OCI-LY1 (cell line): ENCODE results near the gene CEP112.

Experiments
- CTCF ChIP-seq: fragments of 200-600 bp; sonication (generic), shearing (Covaris generic); IDR thresholded peaks from 2 replicates; pipeline ENCODE4 v1.5.1; 2017; ENCODE audit warnings: mild to moderate bottlenecking, antibody characterized with exemption, low read length, moderate library complexity, mixed read lengths
- EZH2 ChIP-seq: fragments of 200-600 bp; sonication (generic), shearing (Covaris generic); IDR thresholded peaks from 2 replicates; pipeline ENCODE4 v1.8.0; 2017; ENCODE audit warnings: borderline replicate concordance, mixed run types, mild to moderate bottlenecking, antibody characterized with exemption, low read length, moderate library complexity, mixed read lengths

GRCh38 chr17:65868881-65869280, 323.1 kb downstream of the CEP112 start:
- TF ChIP-seq CTCF, result no peak
- TF ChIP-seq EZH2, result no peak
